ENCODE data around the gene CCL8.

The CCL8 gene

GRCh38 chr17:34368196-34368945 lies 49.1 kb downstream of the CCL8 start:
- no peak for DNase-seq

- no peak for DNase-seq
Observed at GRCh38 chr17:34368946-34369500, 49.8 kb downstream of the CCL8 start.

GRCh38 chr17:34369571-34369970 lies 50.3 kb downstream of the CCL8 start:
- no peak for DNase-seq

GRCh38 chr17:34370376-34370996 lies 51.3 kb downstream of the CCL8 start:
- no peak for DNase-seq

- no peak for DNase-seq
Observed at GRCh38 chr17:34370997-34371395, 51.8 kb downstream of the CCL8 start.

All from GOT3 (cell line).